SK-N-SH treated with all-trans-retinoic acid at 6 μM for 48 hours (cell line): ENCODE measurements around the gene HBQ1.

Experiments
- CSRNP3 ChIP-seq: fragments of 250-450 bp; sonication (Bioruptor Pico); IDR thresholded peaks from 2 replicates; pipeline ENCODE4 v1.5.1; 2021; ENCODE audit warnings: mild to moderate bottlenecking, moderate library complexity
- PPARA ChIP-seq: fragments of 250-450 bp; sonication (Bioruptor Pico); IDR thresholded peaks from 2 replicates; pipeline ENCODE4 v1.5.0; 2020; ENCODE audit warnings: mild to moderate bottlenecking, borderline replicate concordance
- TCF4 ChIP-seq: fragments of 250-450 bp; sonication (Bioruptor Pico); IDR thresholded peaks from 2 replicates; pipeline ENCODE4 v1.8.0; 2021; ENCODE audit warnings: mild to moderate bottlenecking, moderate library complexity, borderline replicate concordance
- ZNF70 ChIP-seq: fragments of 450-650 bp; formaldehyde crosslinking; IDR thresholded peaks from 2 replicates; pipeline ENCODE4 v1.5.0; 2020; ENCODE audit warnings: mild to moderate bottlenecking, moderate library complexity
- TF ChIP-seq, protein P1 (sequence below): fragments of 250-450 bp; sonication (Bioruptor Pico); IDR thresholded peaks from 2 replicates; pipeline ENCODE4 v1.8.0; 2020; ENCODE audit warnings: mild to moderate bottlenecking, moderate library complexity, borderline replicate concordance

- TF ChIP-seq, protein P1, sequence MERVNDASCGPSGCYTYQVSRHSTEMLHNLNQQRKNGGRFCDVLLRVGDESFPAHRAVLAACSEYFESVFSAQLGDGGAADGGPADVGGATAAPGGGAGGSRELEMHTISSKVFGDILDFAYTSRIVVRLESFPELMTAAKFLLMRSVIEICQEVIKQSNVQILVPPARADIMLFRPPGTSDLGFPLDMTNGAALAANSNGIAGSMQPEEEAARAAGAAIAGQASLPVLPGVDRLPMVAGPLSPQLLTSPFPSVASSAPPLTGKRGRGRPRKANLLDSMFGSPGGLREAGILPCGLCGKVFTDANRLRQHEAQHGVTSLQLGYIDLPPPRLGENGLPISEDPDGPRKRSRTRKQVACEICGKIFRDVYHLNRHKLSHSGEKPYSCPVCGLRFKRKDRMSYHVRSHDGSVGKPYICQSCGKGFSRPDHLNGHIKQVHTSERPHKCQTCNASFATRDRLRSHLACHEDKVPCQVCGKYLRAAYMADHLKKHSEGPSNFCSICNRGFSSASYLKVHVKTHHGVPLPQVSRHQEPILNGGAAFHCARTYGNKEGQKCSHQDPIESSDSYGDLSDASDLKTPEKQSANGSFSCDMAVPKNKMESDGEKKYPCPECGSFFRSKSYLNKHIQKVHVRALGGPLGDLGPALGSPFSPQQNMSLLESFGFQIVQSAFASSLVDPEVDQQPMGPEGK (CRISPR knock-in tag): no peak
- TF ChIP-seq PPARA (CRISPR knock-in tag): no peak
- TF ChIP-seq CSRNP3 (CRISPR knock-in tag): no peak
- TF ChIP-seq ZNF70 (CRISPR knock-in tag): no peak
- TF ChIP-seq TCF4 (CRISPR knock-in tag): no peak
Observed at GRCh38 chr16:160691-161190, 19.5 kb upstream of the HBQ1 start.
